GM18519 (cell line): ENCODE measurements around the gene CEMP1.

Experiments
- ATAC-seq: cut with Tn5 transposase; IDR thresholded peaks from one replicate; pipeline ENCODE4 v1.9.1; 2021; ENCODE audit warnings: mild to moderate bottlenecking, moderate library complexity; ENCODE audit not compliant: unreplicated experiment, low FRiP score

Gene CEMP1

GRCh38 chr16:2487903-2488531, 43.2 kb downstream of the CEMP1 start:
- no peak for ATAC-seq

- no peak for ATAC-seq
Observed at GRCh38 chr16:2487517-2487842, 43.7 kb downstream of the CEMP1 start.

DNA sequence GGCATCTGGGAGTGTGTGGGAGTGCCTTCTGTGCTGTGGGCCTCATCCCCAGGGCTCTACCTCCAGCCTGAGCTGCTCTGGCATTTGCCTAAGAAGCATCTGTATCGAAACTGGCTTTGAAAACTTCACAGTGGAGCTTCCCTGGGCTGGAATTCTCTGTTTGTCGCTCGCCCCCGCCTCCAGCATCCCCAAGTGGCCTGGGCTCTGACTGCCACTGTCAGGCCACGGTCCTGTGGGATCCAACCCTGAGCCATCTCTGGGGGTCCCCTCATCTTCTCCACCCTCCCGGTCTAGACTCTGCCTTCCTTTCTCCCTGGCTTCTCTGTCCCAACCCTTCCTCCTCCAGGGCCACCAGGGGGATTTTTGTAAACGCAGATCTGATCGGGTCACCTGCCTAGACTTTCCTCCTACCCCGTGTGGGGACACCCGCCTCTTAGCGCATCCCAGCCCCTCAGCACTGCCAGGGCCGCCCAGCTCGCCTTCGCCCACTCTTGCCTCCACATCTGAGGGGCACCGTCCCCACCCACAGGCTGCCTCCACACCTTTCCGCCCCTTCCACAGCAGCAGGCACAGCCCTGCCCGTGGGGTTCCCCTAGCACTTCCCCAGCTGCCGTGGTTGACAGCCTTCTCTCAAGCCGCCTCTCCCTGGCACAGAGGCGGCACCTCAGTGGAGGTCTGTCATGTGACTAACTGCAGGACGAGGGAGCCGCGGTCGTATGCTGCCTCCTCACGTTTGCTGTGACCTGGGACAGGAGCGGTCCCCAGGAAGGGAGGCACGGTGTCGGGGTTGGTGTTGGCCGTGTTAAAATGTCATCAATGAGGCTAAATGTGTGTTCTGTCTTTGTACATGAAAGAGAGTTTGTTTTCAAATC, 44.3 kb downstream of the CEMP1 start:
- ATAC-seq: no peak

- ATAC-seq: no peak
Observed at GRCh38 chr16:2485811-2486507, 45.2 kb downstream of the CEMP1 start.

GRCh38 chr16:2484898-2485508, 46.2 kb downstream of the CEMP1 start:
- ATAC-seq: no peak

DNA sequence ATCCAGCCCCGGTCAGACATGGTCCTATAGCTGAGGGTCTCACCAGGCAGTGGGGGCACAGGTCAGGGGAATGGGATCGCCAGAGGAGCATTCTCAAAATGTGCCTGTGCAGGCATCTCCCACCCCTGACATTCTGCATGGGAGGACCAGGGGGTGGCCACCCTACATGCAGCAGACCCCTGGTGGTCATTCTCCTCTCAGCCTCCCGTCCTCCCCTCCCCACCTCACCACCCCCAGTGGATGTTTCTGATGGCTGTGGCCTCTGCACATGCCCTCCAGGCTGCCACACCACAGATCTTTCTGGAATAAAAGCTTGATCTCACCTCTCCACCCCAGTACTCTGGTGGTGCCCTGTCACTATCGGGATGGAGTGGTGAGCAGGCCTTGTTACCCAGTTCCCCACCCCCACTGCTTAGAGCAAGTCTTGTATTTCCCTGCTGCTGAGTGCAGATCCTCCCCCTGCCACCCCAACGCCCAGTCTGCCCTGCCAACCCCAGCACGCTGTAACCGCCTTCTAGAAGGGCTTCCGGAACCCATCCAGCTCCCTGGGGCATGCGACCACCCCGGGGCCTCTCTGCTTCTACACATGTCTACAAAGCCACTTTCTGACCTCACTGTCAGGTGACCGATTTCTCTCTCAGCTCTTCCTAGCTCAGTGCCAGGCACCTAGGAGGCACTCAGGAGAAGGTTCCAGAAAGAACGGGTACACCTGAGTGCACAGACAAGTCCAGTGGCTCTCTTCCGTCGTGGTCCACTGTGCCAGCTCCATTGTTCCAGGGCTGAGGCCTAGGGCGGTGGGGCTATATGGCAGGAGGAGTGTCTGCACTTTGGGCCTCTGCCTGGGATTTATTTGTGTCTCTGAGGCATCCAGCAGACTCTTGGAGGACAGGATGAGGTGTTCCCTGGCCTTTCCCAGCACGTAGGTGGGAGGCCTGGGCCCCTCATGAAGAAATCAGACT, 47.0 kb downstream of the CEMP1 start:
- no peak for ATAC-seq

DNA sequence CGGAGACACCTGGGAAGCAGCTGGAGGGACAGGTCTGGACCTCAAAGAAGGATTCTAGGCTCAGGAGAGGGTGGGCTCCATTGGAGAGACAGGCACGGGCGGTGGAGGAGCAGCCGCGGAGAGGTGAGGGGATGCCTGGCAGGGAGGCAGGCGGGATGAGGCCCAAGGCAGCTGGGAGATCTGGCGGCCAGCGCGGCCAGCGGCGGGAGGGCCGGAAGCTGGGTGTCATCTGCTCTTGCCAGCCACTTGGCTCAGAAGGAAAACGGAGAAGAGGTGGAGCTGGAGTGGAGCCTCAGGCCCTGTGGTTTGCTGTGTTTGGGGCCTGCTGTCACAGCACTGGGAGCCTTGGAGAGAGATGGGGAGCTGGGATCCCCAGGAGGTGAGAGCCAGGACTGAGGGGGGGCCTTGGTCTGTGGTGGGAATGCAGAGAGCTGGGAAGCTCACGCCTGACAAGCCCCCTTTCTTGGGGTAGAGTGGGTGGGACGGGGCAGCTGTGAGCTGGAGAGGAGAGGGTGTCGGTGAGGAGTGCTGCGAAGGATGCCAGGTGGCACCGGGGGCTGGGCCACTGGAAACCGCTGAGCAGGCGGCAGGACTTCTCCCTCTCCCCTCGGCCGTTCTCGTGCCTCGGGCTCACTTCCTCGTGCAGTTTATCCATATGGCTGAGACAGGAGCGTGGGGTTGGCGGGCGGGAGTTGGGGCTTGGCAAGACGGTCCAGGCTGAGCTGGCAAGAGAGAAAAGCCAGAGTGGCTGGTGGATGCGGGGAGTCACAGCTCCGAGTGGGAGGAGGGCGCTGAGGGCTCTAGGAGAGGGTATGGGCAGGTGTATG, 48.3 kb downstream of the CEMP1 start:
- no peak for ATAC-seq

DNA sequence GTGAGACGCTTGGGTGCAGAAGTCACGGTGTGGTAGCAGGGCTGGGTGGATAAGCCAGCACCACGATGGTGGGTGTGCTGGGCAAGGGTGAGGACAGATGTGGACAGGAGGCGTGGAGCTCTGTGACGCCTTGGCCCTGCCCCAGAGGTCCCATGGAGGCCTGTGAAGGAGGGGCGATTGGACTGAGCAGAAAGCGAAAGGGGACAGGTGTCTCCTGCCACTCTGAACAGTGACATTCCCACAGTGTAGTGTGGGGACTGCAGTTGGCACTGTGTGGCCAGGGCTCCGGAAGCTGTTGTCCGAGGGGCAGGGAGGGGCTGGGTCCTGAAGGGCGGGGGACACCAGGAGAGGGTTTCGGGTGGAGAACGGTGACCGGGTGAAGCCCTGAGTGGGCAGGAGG, 49.0 kb downstream of the CEMP1 start:
- ATAC-seq: no peak

GRCh38 chr16:2481676-2482075, 49.5 kb downstream of the CEMP1 start:
- no peak for ATAC-seq

DNA sequence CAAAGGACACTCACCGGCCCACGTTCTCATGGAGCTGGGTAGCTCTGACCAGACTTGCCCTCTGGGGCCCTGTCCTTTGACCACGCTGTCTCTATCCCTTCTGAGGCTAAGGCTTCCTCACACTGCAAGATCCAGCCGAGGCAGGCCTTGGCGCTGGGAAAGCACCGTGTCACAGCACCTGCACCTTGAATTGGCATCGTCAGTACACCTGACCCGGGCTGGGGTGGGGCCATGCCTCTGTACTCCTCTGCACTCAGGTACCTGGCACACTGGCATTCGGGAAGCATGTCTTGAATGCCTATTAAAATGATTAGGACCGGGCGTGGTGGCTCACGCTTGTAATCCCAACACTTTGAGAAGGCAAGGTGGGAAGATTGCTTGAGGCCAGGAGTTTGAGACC, 50.3 kb downstream of the CEMP1 start:
- no peak for ATAC-seq
